ENCODE measurements around the gene SCFD2.

DNA sequence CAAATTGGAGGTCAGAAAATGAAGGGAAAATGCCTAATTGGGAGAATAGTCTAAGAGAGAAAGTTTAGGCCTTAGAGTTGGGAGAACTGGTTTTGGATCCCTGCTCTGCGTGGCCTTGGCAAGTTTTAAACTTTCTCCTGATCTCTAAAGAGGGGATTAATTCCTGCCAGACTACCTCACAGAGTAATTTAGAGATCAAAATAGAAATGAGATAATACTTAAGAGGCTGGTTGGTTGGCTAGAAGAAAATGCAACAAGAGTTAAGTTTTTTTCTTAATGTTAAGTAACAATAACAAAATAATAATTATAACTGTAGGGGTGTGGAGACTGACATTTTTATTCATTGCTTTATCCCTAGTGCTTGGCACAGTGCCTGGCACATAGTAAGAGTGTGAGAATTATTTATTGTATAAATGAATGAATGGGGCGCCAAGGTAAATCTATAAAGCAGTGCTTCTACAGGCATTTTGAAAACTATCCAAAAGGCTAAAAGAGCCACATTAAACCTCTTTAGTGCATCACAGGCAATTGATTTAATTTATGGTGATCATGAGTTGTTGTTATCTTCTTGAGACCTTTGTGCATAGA lies 343.3 kb downstream of the SCFD2 start:
- TF ChIP-seq, protein P1, sequence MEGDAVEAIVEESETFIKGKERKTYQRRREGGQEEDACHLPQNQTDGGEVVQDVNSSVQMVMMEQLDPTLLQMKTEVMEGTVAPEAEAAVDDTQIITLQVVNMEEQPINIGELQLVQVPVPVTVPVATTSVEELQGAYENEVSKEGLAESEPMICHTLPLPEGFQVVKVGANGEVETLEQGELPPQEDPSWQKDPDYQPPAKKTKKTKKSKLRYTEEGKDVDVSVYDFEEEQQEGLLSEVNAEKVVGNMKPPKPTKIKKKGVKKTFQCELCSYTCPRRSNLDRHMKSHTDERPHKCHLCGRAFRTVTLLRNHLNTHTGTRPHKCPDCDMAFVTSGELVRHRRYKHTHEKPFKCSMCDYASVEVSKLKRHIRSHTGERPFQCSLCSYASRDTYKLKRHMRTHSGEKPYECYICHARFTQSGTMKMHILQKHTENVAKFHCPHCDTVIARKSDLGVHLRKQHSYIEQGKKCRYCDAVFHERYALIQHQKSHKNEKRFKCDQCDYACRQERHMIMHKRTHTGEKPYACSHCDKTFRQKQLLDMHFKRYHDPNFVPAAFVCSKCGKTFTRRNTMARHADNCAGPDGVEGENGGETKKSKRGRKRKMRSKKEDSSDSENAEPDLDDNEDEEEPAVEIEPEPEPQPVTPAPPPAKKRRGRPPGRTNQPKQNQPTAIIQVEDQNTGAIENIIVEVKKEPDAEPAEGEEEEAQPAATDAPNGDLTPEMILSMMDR (conservative IDR thresholded peaks at IDR 0.05) = no peak
- no peak for TF ChIP-seq EZH2 (IDR thresholded peaks at IDR 0.05; ENCODE audit: low read depth)

Data from PC-9 (cell line).